Mucosa of stomach (tissue), 1 donor: ENCODE data around the gene IKBKE.

Experiments used
- H3K27me3 ChIP-seq: one replicate; pipeline ENCODE4 v1.7.0; 2013; ENCODE audit warnings: mild to moderate bottlenecking, low read length; ENCODE audit not compliant: control insufficient read depth, insufficient read depth
- H3K36me3 ChIP-seq: one replicate; pipeline ENCODE4 v1.7.0; 2013; ENCODE audit warnings: low read length; ENCODE audit not compliant: control insufficient read depth, insufficient read depth
- H3K4me1 ChIP-seq: one replicate; pipeline ENCODE4 v1.7.0; 2013; ENCODE audit warnings: mild to moderate bottlenecking, low read length; ENCODE audit not compliant: control insufficient read depth, insufficient read depth
- H3K4me3 ChIP-seq: one replicate; pipeline ENCODE4 v1.7.0; 2013; ENCODE audit warnings: low read length
- H3K9ac ChIP-seq: one replicate; pipeline ENCODE4 v1.7.0; 2013; ENCODE audit warnings: mild to moderate bottlenecking, low read length, moderate library complexity
- H3K9me3 ChIP-seq: one replicate; pipeline ENCODE4 v1.7.0; 2013; ENCODE audit warnings: mild to moderate bottlenecking, low read length, moderate library complexity; ENCODE audit not compliant: control insufficient read depth
- donor health status: Pancreatic carcinoma.

Gene IKBKE

DNA sequence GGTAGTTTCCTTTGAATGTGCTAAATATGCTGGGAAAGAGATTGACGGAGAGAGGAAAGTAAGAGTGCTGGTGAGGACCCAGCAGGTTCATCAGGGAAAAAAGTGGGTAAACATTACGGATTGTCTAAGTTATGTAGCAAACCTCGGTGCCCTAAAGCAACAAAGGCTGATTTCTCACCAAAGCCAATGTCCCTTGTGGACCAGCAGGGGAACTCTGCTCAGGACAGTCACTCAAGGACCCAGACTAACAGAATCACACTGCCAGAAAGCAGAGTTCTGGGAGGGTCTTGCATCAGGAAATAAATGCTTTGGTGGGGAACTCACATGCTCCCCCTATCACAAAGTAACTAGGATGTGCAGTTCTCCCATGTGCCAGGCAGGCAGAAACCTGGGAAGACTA lies 1.7 kb upstream of the IKBKE start:
- H3K9me3 ChIP-seq = no peaks in the 10 kb centered on the region
- H3K9ac ChIP-seq = no peak overlapping the region
- H3K36me3 ChIP-seq = no peaks in the 10 kb centered on the region
- H3K4me1 ChIP-seq = peaks cover 36% of the 10 kb centered on the region
- no peaks in the 10 kb centered on the region for H3K27me3 ChIP-seq
- no peak overlapping the region for H3K4me3 ChIP-seq

DNA sequence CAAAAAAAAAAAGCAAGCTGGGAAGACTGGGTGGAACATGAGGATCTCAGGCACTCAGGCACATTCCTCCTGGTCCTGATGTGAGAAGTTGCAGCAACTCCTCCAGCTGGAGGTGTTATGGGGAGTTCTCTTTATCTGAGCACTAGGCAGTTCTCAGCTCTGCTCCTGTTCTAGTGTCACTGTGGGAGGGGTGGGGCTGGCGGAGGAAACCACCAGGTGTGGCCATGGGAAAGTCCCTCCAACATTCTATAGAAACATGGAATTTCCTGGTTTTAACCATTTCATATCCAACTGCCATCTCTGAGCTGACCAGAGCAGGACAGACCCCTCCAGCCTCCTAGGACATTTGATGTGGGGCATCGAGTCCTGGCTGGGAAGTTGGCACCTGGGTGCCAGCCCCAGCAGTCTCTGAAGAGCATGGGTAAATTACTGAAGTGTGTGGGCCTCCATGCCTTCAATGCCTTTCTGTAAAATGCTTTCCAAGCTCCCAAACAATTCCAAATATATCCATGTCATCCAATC lies 804 bp upstream of the IKBKE start:
- H3K4me3 ChIP-seq = peak overlapping the region; percentile 89
- H3K4me1 ChIP-seq = peaks cover 36% of the 10 kb centered on the region
- no peaks in the 10 kb centered on the region for H3K36me3 ChIP-seq

DNA sequence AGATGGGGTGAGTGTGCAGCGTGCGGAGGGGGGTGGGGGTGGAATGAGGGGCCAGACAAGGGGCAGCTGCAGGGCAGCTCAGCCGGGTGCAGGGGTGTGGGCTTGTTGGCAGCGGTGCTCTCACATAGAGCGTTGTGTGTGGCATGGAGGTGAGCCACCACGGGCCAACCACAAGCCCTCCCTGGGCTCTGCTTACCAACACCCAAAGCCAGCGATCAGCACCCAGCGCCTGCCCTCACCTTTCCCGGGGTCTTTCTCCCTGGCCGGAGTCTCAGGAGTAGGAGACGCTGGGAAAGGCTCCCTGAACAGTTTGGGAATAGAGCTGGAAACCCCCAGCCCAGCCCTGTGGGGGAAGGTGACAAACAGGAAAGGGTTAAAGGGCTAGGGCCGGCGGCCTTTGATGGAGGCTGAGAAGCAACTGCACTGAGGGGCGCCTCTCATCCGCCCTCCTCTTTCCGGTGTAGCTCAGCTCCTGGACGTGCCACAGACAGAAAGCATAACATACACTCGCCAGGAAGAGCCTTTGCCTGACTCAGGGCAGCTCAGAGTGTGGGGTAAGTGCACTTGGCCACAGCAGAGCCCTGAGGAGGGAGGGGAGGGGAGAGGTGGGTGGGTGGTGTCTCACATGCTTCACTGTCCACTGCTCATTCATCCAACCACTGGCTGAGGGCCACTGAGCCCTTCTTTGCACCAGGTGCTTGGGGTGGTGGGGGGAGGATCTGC lies 577 bp downstream of the IKBKE start:
- Histone ChIP-seq H3K4me1 (peaks cover 36% of the 10 kb centered on the region), H3K9ac (peak overlapping the region; percentile 81), H3K36me3 (no peaks in the 10 kb centered on the region), H3K27me3 (no peaks in the 10 kb centered on the region), H3K9me3 (no peaks in the 10 kb centered on the region), H3K4me3 (peak overlapping the region; percentile 89)

More for the DNA sequence above, 804 bp upstream of the IKBKE start:
- Histone ChIP-seq H3K9ac (peak overlapping the region; percentile 81), H3K27me3 (no peaks in the 10 kb centered on the region), H3K9me3 (no peaks in the 10 kb centered on the region)

DNA sequence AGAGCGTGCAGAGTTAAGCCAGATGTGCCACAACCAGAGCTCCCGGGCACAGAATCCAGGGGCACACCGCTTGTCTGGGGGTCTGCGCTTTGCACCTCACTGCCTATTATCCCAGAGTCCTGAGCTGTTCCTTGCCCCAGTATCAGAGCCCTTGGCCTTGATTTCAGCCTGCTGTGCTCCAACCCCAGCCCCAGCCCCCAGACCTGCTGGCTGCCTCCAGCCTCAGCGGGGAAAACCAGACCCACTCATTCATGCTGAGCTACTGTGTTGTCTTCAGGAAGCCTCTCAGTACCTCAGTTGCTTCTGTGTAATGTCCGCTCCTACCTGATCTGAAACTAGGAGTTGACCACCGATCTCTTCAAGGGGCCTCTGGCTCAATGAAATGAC lies 1.1 kb downstream of the IKBKE start:
- Histone ChIP-seq H3K4me1 (peaks cover 32% of the 10 kb centered on the region), H3K9ac (peak overlapping the region; percentile 81), H3K36me3 (no peaks in the 10 kb centered on the region), H3K4me3 (no peak overlapping the region), H3K9me3 (no peaks in the 10 kb centered on the region), H3K27me3 (no peaks in the 10 kb centered on the region)

DNA sequence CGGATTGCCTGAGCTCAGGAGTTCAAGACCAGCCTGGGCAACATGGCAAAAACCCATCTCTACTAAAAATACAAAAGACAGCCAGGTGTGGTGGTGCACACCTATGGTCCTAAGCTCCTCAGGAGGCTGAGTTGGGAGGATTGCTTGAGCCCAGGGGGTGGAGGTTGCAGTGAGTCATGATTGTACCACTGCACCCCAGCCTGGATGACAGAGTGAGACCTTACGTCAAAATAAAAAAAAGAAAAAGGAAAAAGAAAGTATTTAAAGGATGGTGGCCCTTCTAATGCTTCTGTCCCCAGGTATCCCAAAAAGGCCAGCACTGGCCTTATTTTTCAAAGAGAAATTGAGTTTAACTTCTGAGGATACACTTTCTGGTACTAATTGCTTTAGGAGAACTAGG lies 1.7 kb downstream of the IKBKE start:
- H3K9me3 ChIP-seq = no peaks in the 10 kb centered on the region
- H3K9ac ChIP-seq = no peak overlapping the region
- no peak overlapping the region for H3K4me3 ChIP-seq
- no peaks in the 10 kb centered on the region for H3K27me3 ChIP-seq
- H3K36me3 ChIP-seq = peaks cover 4% of the 10 kb centered on the region
- H3K4me1 ChIP-seq = peaks cover 26% of the 10 kb centered on the region

DNA sequence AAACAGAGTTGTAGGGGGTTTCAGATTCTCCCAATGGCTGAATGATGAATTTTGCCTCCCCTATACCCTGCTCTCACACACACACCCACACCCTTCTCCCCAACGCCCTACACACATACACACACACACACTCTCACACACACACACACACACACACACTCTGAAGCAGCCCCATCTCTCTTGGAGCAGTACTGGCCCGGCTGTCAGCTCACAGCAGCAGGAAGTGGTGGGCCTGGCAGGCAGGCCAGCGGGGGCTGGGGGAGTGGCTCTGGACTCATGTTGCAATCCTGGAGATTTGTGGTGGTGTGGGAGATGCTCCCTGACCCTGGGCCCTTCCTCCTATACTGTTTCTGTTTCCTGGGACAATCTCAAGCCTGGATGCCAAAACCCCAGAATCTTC lies 2.2 kb downstream of the IKBKE start:
- Histone ChIP-seq H3K4me3 (no peak overlapping the region), H3K4me1 (peaks cover 26% of the 10 kb centered on the region), H3K9me3 (no peaks in the 10 kb centered on the region), H3K27me3 (no peaks in the 10 kb centered on the region), H3K9ac (no peak overlapping the region), H3K36me3 (peaks cover 4% of the 10 kb centered on the region)

DNA sequence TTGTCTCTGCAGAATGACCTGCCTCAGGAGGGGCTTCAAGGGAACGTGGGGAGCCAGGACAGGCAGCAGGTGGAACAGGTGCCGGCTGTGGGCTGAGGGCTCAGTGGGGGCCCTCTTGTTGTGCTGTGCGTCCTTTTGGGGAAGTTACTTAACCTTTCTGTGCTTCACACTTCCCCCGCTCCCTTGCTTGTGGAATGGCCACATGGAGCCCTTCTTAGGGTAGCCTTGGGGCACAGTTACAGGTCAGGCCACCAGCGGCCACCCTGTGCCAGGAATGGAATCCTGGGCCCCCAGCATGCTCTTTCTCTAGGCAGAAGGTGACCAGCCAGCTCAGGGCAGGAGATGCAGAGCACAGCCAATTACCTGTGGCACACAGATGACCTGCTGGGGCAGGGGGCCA lies 2.6 kb downstream of the IKBKE start:
- no peak overlapping the region for H3K4me3 ChIP-seq
- no peaks in the 10 kb centered on the region for H3K9me3 ChIP-seq
- no peaks in the 10 kb centered on the region for H3K27me3 ChIP-seq
- H3K9ac ChIP-seq = no peak overlapping the region
- peaks cover 4% of the 10 kb centered on the region for H3K36me3 ChIP-seq
- H3K4me1 ChIP-seq = peaks cover 26% of the 10 kb centered on the region

DNA sequence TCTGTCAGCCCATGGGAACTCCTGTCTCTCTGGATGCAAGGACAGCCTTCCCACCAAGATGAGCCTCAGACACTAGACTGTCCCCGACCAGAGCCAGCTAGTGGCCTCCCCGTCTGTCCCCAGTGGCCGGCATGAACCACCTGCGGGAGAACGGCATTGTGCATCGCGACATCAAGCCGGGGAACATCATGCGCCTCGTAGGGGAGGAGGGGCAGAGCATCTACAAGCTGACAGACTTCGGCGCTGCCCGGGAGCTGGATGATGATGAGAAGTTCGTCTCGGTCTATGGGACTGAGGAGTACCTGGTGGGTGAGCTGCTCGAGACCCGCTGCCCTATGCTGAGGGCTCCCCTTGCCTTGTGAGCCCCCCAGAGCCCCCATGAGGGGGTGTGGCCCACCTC lies 5.8 kb downstream of the IKBKE start:
- Histone ChIP-seq H3K9me3 (no peaks in the 10 kb centered on the region), H3K4me3 (no peak overlapping the region), H3K27me3 (no peaks in the 10 kb centered on the region), H3K9ac (no peak overlapping the region), H3K4me1 (peaks cover 6% of the 10 kb centered on the region), H3K36me3 (peaks cover 4% of the 10 kb centered on the region)

DNA sequence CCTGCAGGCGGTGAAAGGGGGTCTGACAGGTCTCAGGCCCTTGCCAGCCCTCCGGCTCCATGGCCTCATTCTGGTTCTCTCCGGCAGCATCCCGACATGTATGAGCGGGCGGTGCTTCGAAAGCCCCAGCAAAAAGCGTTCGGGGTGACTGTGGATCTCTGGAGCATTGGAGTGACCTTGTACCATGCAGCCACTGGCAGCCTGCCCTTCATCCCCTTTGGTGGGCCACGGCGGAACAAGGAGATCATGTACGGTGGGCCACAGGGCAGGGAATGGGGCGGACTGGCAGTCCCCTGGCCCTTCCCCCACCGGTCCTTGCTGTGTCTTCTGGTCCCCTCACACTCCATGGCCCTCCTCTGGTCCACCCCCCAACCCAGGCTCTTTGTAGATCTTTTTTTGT lies 6.3 kb downstream of the IKBKE start:
- Histone ChIP-seq H3K36me3 (peaks cover 4% of the 10 kb centered on the region), H3K4me1 (peaks cover under 1% of the 10 kb centered on the region), H3K9me3 (no peaks in the 10 kb centered on the region), H3K9ac (no peak overlapping the region), H3K4me3 (no peak overlapping the region), H3K27me3 (no peaks in the 10 kb centered on the region)

DNA sequence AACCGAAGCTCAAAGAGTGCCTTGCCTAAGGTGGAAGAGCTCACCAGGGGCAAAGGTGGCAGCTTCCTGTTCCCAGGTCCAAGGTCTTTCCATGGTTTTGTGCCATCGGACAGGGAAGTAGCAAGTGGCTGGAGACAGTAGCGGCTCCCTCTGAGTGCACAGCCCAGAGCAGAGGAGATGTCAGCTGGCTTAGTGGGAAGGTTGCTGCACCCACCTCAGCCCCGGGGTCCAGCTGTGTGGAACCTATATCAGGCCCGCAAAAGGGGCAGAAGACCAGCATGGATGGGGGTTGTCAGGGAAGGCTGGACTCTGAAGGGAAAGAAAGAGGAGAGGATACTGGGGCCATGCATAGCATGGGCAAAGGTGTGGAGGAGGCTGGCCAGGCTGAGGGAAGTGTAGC lies 6.8 kb downstream of the IKBKE start:
- Histone ChIP-seq H3K4me1 (no peaks in the 10 kb centered on the region), H3K27me3 (no peaks in the 10 kb centered on the region), H3K9me3 (no peaks in the 10 kb centered on the region), H3K36me3 (peaks cover 4% of the 10 kb centered on the region), H3K9ac (no peak overlapping the region), H3K4me3 (no peak overlapping the region)

DNA sequence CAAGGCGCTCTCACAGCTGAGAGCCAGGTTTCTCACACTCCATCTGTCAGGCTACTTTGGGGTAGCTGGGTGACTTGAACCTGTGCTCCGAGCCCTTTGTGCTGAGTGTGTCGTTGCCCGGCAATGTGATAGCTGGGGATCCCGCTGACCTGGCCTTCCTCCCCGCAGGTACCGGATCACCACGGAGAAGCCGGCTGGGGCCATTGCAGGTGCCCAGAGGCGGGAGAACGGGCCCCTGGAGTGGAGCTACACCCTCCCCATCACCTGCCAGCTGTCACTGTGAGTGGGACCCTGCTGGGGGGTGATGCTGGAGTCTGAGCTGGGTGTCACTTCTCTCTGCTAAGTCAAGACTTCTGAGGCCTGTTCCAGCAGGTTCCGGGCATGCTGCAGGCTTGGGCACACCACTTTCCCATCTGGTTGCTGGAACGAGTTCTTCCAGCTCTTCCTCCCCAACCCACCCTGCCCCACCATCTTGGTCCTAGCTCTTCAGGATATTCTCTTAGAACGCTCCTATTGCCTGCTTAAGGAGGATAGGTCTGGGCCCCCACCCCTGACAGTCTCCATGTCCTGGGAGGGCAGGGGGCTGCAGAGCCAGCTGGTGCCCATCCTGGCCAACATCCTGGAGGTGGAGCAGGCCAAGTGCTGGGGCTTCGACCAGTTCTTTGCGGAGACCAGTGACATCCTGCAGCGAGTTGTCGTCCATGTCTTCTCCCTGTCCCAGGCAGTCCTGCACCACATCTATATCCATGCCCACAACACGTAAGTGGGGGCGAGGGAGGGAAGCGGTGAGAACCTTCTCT lies 7.5 kb downstream of the IKBKE start:
- Histone ChIP-seq H3K4me3 (no peak overlapping the region), H3K4me1 (no peaks in the 10 kb centered on the region), H3K36me3 (peaks cover 4% of the 10 kb centered on the region), H3K9ac (no peak overlapping the region), H3K9me3 (no peaks in the 10 kb centered on the region), H3K27me3 (no peaks in the 10 kb centered on the region)

DNA sequence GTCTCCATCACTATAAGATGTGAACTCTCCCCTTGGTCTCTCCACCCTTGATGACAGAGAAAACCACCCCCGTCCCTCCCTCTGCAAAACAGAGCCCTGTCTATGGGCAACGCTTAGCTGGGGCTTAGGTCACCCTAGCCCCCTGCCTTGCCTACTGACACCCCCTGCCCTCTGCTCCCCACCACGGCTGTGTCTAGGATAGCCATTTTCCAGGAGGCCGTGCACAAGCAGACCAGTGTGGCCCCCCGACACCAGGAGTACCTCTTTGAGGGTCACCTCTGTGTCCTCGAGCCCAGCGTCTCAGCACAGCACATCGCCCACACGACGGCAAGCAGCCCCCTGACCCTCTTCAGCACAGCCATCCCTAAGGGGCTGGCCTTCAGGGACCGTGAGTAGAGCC lies 8.5 kb downstream of the IKBKE start:
- no peak overlapping the region for H3K9ac ChIP-seq
- H3K27me3 ChIP-seq = no peaks in the 10 kb centered on the region
- H3K4me1 ChIP-seq = no peaks in the 10 kb centered on the region
- no peak overlapping the region for H3K4me3 ChIP-seq
- H3K36me3 ChIP-seq = peaks cover 9% of the 10 kb centered on the region
- no peaks in the 10 kb centered on the region for H3K9me3 ChIP-seq
